ENCODE data around the gene CHST11. TPM values are rescaled to one million over a fixed set of nuclear protein-coding genes. Genes with fewer than 3 reads are reported as not detected.

The CHST11 gene
- total RNA-seq, 4 donors from 2014 or later: 2.1 to 7.3 (median 4.9) TPM

GRCh38 chr12:104695453-104696148, 238.9 kb downstream of the CHST11 start:
- TF ChIP-seq POLR2A (IDR thresholded peaks at IDR 0.05) (no peak), CTCF (IDR thresholded peaks at IDR 0.05) (no peak)
- no peak overlapping the region for H3K4me3 ChIP-seq (ENCODE audit: low read depth, poor library complexity, severe bottlenecking)
- intact Hi-C loops (cut with DNase I; ENCODE audit: low total_unique reads): no loop called here
- WGBS, 2 donors: 46 to 63% methylated on average over 12 of the region's 12 CpGs
- DNase-seq (ENCODE audit: low spot score in 2 of 2): no peak

- 58 to 61% methylated on average over 7 of the region's 7 CpGs for WGBS, 2 donors
- TF ChIP-seq POLR2A (IDR thresholded peaks at IDR 0.05) (no peak), CTCF (IDR thresholded peaks at IDR 0.05) (no peak)
- no peak overlapping the region for H3K4me3 ChIP-seq (ENCODE audit: low read depth, poor library complexity, severe bottlenecking)
- intact Hi-C loops (cut with DNase I; ENCODE audit: low total_unique reads): no loop called here
- no peak for DNase-seq (ENCODE audit: low spot score in 2 of 2)
Observed at GRCh38 chr12:104697186-104697585, 240.4 kb downstream of the CHST11 start.

- no peak for DNase-seq (ENCODE audit: low spot score in 2 of 2)
- H3K4me3 ChIP-seq (ENCODE audit: low read depth, poor library complexity, severe bottlenecking): no peak overlapping the region
- TF ChIP-seq CTCF (IDR thresholded peaks at IDR 0.05) (no peak), POLR2A (IDR thresholded peaks at IDR 0.05) (no peak)
- intact Hi-C loops (cut with DNase I; ENCODE audit: low total_unique reads): no loop called here
- WGBS, 2 donors: 74 to 75% methylated on average over 3 of the region's 3 CpGs
Observed at GRCh38 chr12:104698871-104699270, 242.1 kb downstream of the CHST11 start.

- intact Hi-C loops (cut with DNase I; ENCODE audit: low total_unique reads): no loop called here
- TF ChIP-seq POLR2A (IDR thresholded peaks at IDR 0.05) (no peak), CTCF (IDR thresholded peaks at IDR 0.05) (no peak)
- H3K4me3 ChIP-seq (ENCODE audit: low read depth, poor library complexity, severe bottlenecking): no peak overlapping the region
- DNase-seq (ENCODE audit: low spot score in 2 of 2): no peak
- 80 to 85% methylated on average over 5 of the region's 5 CpGs for WGBS, 2 donors
Observed at GRCh38 chr12:104699489-104700190, 242.9 kb downstream of the CHST11 start.

GRCh38 chr12:104700324-104700723, 243.6 kb downstream of the CHST11 start:
- WGBS, 2 donors: 78 to 89% methylated on average over 1 of the region's 1 CpG
- intact Hi-C loops (cut with DNase I; ENCODE audit: low total_unique reads): no loop called here
- TF ChIP-seq CTCF (IDR thresholded peaks at IDR 0.05): no peak
- no peak for DNase-seq (ENCODE audit: low spot score in 2 of 2)
- no peak overlapping the region for H3K4me3 ChIP-seq (ENCODE audit: low read depth, poor library complexity, severe bottlenecking)
